GM21576 (cell line): ENCODE measurements around the gene DHDH.
A peak's percentile ranks its signal among the peaks of the same experiment; 100 is the strongest.

Source experiments
- ATAC-seq: cut with Tn5 transposase; IDR thresholded peaks from one replicate; pipeline ENCODE4 v1.9.1; 2021; ENCODE audit warnings: mild to moderate bottlenecking, moderate library complexity; ENCODE audit not compliant: unreplicated experiment

Gene DHDH

DNA sequence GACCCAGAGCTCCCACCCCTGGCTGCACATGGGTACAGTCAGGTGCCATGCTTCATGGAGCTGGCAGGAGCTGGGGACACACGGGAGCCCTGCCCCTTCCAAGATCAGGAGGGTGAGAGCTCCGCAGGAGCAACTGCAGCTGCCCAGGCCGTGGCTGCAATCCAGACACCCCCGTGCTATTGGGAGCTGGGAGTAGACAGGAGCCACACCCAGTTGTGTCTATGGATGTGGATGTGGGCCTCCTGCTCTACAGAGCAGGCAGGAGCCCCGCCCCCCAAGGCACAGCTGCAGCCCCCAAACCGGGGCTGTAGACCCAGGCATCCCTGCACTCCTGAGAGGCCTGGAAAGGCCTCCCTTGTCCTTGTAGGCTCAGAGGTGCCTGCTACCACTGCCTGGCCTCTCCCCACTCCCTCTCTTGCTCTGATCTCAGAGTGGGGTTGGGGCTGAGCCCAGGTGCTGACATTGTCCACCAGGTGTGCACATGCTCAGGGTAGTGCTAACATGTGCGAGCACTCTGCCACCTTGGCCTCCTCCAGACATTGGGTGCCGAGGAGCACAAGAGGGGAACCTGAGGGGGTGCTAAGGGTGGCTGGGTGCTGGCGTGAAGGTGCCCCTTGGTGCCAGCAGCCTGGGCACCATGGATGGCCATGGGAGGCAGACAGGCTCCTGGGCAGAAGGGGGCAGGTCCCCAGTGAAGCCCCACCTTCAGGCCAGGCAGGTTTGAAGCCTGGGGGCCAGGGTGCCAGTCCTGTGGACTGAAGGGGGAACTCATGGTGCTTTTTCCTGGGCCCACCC, 13.2 kb downstream of the DHDH start:
- no peak for ATAC-seq

DNA sequence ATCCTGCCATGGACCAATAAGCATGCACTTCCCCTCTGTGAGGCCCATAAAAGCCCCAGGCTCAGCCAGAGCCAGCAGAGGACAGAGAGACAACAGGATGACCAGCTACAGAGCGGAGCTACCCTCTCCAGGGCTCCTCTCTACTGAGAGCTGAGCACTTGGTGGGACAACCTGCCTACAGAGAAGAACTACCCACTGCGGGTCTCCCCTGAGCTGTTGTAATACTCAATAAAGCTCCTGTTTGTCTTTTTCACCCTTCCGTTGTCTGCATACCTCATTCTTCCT, 13.7 kb downstream of the DHDH start:
- ATAC-seq = no peak

GRCh38 chr19:48950159-48950558, 16.7 kb downstream of the DHDH start:
- no peak for ATAC-seq

- ATAC-seq = no peak
These were observed 17.5 kb downstream of the DHDH start for GRCh38 chr19:48950830-48951519.

DNA sequence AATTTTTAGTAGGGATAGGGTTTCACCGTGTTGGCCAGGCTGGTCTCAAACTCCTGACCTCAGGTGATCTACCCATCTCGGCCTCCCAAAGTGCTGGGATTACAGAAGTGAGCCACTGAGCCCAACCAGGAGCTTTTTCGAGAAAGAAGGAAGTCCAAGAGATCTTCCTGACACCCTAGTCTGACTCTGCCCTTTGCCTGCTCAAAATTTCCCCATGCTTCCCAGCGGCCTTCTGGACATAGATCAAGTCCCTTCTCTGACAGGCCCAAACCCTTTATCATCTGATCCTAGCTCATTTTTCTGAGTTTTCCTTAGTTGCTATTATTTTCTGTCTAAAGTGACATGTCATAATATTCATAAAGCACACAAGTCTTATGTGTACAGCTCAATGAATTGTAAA, 19.6 kb downstream of the DHDH start:
- ATAC-seq = no peak

- ATAC-seq = no peak
These were observed 20.6 kb downstream of the DHDH start for GRCh38 chr19:48953990-48954594.

- ATAC-seq = peak; percentile 62
These were observed 21.3 kb downstream of the DHDH start, which contains the start of gene BAX for GRCh38 chr19:48954595-48955307. BAX (plus strand) TSS chr19:48954875; CDS start chr19:48954929, 54 bp downstream.

DNA sequence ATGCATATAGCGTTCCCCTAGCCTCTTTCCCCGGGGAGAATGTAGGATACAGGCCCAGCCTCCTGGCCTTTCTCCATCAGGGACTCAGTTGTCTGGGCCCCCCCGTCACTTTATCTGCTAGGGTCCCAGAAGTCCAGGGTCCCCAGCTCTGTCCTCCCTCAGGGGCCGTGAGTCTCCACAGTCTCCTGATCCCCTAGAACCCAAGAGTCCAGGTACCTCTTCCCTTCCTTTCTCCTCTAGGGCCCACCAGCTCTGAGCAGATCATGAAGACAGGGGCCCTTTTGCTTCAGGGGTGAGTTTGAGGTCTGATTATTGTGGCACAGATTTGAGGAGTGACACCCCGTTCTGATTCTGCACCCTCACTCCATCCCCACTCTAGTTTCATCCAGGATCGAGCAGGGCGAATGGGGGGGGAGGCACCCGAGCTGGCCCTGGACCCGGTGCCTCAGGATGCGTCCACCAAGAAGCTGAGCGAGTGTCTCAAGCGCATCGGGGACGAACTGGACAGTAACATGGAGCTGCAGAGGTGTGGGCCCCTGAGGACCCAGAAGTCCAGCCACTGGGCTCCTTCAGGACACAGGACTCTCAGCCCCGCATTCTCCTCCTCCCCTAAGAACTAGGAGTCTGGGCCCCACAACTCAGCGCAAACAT, 21.9 kb downstream of the DHDH start:
- no peak for ATAC-seq

- no peak for ATAC-seq
These were observed 24.5 kb downstream of the DHDH start for GRCh38 chr19:48958006-48958405.

DNA sequence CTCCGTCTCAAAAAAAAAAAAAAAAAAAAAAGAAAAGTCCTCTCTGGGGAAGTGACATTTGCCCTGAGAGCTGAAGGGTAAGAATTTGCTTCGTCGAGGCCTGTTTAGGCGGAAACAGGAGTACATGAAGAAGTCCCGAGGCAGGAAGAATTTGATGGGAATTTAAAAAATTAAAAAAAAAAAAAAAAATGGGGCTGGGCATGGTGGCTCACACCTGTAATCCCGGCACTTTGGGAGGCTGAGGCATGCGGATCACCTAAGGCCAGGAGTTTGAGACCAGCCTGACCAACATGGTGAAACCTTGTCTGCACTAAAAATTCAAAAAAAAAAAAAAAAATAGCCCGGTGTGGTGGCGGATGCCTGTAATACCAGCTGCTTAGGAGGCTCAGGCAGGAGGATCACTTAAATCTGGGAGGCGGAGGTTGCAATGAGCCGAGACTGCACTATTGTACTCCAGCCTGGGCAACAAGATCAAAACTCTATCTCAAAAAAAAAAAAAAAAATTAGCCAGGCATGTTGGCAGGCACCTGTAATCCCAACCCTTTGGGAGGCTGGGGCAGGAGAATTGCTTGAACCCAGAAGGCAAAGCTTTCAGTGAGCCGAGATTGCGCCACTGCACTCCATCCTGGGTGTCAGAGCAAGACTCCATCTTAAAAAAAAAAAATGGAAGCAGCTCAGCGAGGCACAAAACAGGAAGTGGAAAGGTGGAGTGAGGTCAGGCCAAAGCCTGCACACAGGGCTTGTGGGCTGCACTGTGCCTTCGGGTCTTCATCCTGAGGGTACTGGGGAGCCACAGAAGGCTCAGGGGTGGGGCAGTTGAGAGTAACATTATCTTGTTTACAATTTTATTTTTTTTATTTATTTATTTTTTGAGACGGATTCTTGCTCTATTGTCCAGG, 26.1 kb downstream of the DHDH start:
- no peak for ATAC-seq

DNA sequence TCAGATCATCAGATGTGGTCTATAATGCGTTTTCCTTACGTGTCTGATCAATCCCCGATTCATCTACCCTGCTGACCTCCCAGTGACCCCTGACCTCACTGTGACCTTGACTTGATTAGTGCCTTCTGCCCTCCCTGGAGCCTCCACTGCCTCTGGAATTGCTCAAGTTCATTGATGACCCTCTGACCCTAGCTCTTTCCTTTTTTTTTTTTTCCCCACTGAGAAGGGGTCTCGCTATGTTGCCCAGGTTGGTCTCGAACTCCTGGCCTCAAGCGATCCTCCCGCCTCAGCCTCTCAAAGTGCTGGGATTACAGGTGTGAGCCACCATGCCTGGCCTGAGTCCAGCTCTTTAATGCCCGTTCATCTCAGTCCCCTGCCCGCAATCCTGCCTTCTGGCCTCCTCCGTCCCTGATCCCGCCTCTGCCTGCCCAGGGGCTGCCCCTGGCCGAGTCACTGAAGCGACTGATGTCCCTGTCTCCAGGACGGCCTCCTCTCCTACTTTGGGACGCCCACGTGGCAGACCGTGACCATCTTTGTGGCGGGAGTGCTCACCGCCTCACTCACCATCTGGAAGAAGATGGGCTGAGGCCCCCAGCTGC, 27.7 kb downstream of the DHDH start:
- ATAC-seq = no peak

GRCh38 chr19:48961673-48962028, 28.2 kb downstream of the DHDH start:
- no peak for ATAC-seq

- ATAC-seq = peak; percentile 33
These were observed 28.7 kb downstream of the DHDH start for GRCh38 chr19:48962029-48962848.

DNA sequence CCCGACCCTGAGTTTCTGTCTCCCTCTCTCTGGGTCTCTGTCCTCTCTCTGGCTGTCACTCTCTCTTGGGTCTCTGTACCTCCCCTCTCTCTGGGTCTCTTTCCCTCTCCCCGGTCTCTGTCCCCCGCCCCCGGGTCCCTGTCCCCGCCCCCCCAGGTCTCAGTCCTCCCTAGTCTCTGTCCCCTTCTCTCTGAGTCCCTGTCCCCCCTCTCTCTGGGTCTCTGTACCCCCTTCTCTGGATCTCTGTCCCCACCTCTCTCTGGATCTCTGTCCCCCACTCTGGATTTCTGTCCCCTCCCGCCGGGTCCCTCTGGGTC, 29.3 kb downstream of the DHDH start:
- ATAC-seq = no peak

DNA sequence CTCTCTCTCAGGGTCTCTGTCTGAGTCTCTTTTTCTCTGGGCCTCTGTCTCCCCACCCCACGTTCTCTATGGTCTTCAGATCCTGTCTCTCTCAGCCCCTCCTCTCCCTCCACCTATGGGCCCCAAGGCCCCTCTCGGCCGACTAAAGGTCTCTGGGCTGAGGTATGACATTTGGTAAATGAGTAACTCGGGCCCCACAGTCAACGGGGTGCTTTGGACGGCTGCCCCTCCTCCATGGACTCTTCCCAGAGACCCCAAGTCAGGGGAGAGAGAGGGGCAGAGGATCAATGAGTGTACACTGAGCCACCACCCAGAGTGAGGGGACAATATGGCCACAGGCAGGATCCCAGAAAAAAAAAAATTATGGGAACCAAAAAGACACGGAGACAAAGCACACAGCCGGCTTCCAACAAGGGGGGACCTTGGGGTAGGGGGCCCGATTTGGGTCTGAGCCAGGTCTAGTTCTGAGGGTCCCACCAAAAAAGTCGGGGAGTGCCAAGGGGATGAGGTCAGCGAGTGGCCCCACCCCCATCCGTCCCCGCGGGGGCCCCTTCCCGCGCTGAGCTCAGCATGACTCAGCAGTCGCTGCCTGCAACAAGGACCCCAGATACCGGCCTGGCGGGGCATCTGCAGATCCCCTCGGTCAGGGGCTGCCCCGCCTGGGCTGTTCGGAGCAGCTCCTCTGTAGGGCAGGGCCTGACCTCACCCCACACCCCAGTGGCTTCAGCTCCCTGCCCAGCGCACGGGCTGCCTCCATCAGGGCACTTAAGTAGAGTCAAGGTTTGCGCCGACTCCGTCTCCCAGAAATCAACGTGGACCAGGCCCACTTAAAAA, 30.1 kb downstream of the DHDH start:
- ATAC-seq = peak; percentile 16

- no peak for ATAC-seq
These were observed 30.9 kb downstream of the DHDH start for GRCh38 chr19:48964205-48965039.
